Endothelial cell (in vitro differentiated cells): ENCODE results near the gene GRID1. TPM values are rescaled to one million over a fixed set of nuclear protein-coding genes. Genes with fewer than 3 reads are reported as not detected.

Experiments used
- DNase-seq: peaks from one replicate; pipeline ENCODE4 v3.0.0; 2021; ENCODE audit warnings: low spot score
- H3K27ac Mint-ChIP-seq: one replicate; pipeline ENCODE4 v1.8.0; 2021; ENCODE audit warnings: mixed read lengths, inconsistent platforms; ENCODE audit not compliant: unreplicated experiment
- H3K27me3 Mint-ChIP-seq: one replicate; pipeline ENCODE4 v1.8.0; 2021; ENCODE audit warnings: mild to moderate bottlenecking, moderate library complexity, mixed read lengths, inconsistent platforms; ENCODE audit not compliant: unreplicated experiment
- H3K36me3 Mint-ChIP-seq: one replicate; pipeline ENCODE4 v1.8.0; 2021; ENCODE audit warnings: mild to moderate bottlenecking, low read depth, mixed read lengths, inconsistent platforms; ENCODE audit not compliant: unreplicated experiment
- H3K4me1 Mint-ChIP-seq: one replicate; pipeline ENCODE4 v1.8.0; 2021; ENCODE audit warnings: mild to moderate bottlenecking, mixed read lengths, inconsistent platforms; ENCODE audit not compliant: unreplicated experiment
- H3K4me3 Mint-ChIP-seq: one replicate; pipeline ENCODE4 v1.8.0; 2021; ENCODE audit warnings: mild to moderate bottlenecking, mixed read lengths, inconsistent platforms; ENCODE audit not compliant: unreplicated experiment
- H3K9me3 Mint-ChIP-seq: one replicate; pipeline ENCODE4 v1.8.0; 2021; ENCODE audit warnings: mixed read lengths, inconsistent platforms; ENCODE audit not compliant: unreplicated experiment
- total RNA-seq: library from RNA; stranded (reverse); fragmentation: NEBNext Ultra II Directional; extraction: Animal tissue kit (Norgen Biotek cat#: 25700); gene quantifications from one replicate; pipeline ENCODE4 v1.2.1, GENCODE V29; 2021; ENCODE audit not compliant: unreplicated experiment
- TF ChIP-seq, protein P1 (sequence below): fragments of 200-600 bp; sonication (generic); IDR thresholded peaks from one replicate; pipeline ENCODE4 v1.5.0; 2021; ENCODE audit warnings: antibody characterized with exemption; ENCODE audit not compliant: unreplicated experiment

The GRID1 gene
- total RNA-seq, 1 donor from 2014 or later, result 0.26 TPM

GRCh38 chr10:85917601-85918000 is 449.0 kb downstream of the GRID1 start:
- TF ChIP-seq, protein P1, sequence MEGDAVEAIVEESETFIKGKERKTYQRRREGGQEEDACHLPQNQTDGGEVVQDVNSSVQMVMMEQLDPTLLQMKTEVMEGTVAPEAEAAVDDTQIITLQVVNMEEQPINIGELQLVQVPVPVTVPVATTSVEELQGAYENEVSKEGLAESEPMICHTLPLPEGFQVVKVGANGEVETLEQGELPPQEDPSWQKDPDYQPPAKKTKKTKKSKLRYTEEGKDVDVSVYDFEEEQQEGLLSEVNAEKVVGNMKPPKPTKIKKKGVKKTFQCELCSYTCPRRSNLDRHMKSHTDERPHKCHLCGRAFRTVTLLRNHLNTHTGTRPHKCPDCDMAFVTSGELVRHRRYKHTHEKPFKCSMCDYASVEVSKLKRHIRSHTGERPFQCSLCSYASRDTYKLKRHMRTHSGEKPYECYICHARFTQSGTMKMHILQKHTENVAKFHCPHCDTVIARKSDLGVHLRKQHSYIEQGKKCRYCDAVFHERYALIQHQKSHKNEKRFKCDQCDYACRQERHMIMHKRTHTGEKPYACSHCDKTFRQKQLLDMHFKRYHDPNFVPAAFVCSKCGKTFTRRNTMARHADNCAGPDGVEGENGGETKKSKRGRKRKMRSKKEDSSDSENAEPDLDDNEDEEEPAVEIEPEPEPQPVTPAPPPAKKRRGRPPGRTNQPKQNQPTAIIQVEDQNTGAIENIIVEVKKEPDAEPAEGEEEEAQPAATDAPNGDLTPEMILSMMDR, result no peak

DNA sequence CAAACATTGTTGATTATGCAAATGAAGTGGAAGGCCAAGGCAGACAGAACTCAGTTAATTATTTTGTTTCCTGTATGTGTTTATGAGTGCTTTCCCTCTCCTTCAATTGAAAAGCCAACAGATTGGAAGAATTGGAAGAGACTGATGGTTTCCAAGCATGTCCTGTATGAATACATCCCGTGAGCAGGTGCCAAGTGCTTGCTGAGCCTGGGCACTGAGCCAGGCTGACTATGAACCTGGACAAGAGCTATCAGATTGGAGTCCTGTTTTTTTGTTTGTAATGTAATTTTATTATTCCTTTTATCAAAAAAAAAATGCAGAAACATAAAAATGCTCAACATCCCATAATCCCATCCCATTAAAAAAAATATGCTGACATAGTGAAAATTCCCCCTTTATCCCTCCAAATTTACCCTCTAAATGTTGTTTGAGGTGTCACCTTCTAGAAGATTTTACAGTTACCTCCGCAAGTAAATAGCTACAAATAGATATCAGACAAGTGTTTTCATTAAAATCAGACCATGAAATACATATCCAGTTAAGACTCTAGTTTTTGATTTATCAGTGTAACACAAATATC is 449.5 kb downstream of the GRID1 start:
- TF ChIP-seq, protein P1, result no peak
- Mint-ChIP-seq H3K36me3 (no peaks in the 10 kb centered on the region), H3K27me3 (peaks cover 4% of the 10 kb centered on the region), H3K27ac (no peak overlapping the region), H3K4me3 (no peak overlapping the region), H3K9me3 (no peaks in the 10 kb centered on the region), H3K4me1 (no peaks in the 10 kb centered on the region)
- no peak for DNase-seq

More at GRCh38 chr10:85917601-85918000, 449.0 kb downstream of the GRID1 start:
- H3K4me1 Mint-ChIP-seq, result no peaks in the 10 kb centered on the region
- no peak overlapping the region for H3K27ac Mint-ChIP-seq
- no peaks in the 10 kb centered on the region for H3K9me3 Mint-ChIP-seq
- peaks cover 2% of the 10 kb centered on the region for H3K27me3 Mint-ChIP-seq
- no peak for DNase-seq
- no peak overlapping the region for H3K4me3 Mint-ChIP-seq
- H3K36me3 Mint-ChIP-seq, result no peaks in the 10 kb centered on the region

GRCh38 chr10:85916286-85916685 is 450.3 kb downstream of the GRID1 start:
- Mint-ChIP-seq H3K4me1 (no peaks in the 10 kb centered on the region), H3K9me3 (no peaks in the 10 kb centered on the region), H3K4me3 (no peak overlapping the region), H3K27me3 (peaks cover 4% of the 10 kb centered on the region), H3K36me3 (no peaks in the 10 kb centered on the region), H3K27ac (no peak overlapping the region)
- DNase-seq, result no peak
- TF ChIP-seq, protein P1, result no peak

GRCh38 chr10:85915245-85915846 is 451.2 kb downstream of the GRID1 start:
- H3K4me3 Mint-ChIP-seq, result no peak overlapping the region
- no peaks in the 10 kb centered on the region for H3K36me3 Mint-ChIP-seq
- no peaks in the 10 kb centered on the region for H3K9me3 Mint-ChIP-seq
- H3K27ac Mint-ChIP-seq, result no peak overlapping the region
- DNase-seq, result no peak
- TF ChIP-seq, protein P1, result no peak
- H3K27me3 Mint-ChIP-seq, result peaks cover 4% of the 10 kb centered on the region
- no peaks in the 10 kb centered on the region for H3K4me1 Mint-ChIP-seq

GRCh38 chr10:85914720-85915119 is 451.9 kb downstream of the GRID1 start:
- Mint-ChIP-seq H3K4me3 (no peak overlapping the region), H3K27me3 (peaks cover 3% of the 10 kb centered on the region), H3K27ac (no peak overlapping the region), H3K9me3 (no peaks in the 10 kb centered on the region), H3K4me1 (no peaks in the 10 kb centered on the region), H3K36me3 (no peaks in the 10 kb centered on the region)
- no peak for DNase-seq
- TF ChIP-seq, protein P1, result no peak
